ENCODE data around the gene HIGD2A. TPM values are rescaled to one million over a fixed set of nuclear protein-coding genes. Genes with fewer than 3 reads are reported as not detected.

HIGD2A gene
- total and polyA plus RNA-seq, 4 donors = 18.4 to 127 (median 67.8) TPM

DNA sequence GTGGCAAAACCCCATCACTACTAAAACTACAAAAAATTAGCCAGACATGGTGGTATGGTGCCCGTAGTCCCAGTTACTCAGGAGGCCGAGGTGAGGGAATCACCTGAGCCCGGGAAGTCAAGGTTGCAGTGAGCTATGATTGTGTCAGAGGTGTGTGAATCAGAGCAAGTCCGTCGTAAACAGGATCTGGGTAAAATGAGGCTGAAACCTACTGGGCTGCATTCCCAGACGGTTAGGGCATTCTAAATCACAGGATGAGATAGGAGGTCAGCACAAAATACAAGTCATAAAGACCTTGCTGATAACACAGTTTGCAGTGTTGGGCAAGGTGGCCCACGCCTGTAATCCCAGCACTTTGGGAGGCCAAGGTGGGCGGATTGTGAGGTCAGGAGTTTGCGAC, 29.7 kb downstream of the HIGD2A start:
- H3K9ac ChIP-seq (ENCODE audit: low read depth in 1 of 2, low read length in 2 of 2) = no peak overlapping the region
- H3K36me3 ChIP-seq (ENCODE audit: control insufficient read depth in 4 of 4, insufficient read depth in 3 of 4, low read depth in 1 of 4, low read length in 3 of 4) = no peaks in the 10 kb centered on the region
- H3K9me3 ChIP-seq (ENCODE audit: control insufficient read depth in 4 of 4, low read length in 3 of 4) = no peaks in the 10 kb centered on the region
- no peak overlapping the region for H3K27ac ChIP-seq (ENCODE audit: low read depth in 1 of 2, low read length in 2 of 2)
- H3K27me3 ChIP-seq (ENCODE audit: control insufficient read depth in 4 of 4, insufficient read depth in 4 of 4, low read length in 3 of 4) = peaks cover 0 to 1% (median 0%) of the 10 kb centered on the region in 4 donors
- TF ChIP-seq EGR1 (IDR thresholded peaks at IDR 0.05; ENCODE audit: low read depth in 2 of 2) = no peak
- TF ChIP-seq FOXA2 (IDR thresholded peaks at IDR 0.05) = no peak
- no peak for TF ChIP-seq SP1 (IDR thresholded peaks at IDR 0.05)
- TF ChIP-seq RXRA (IDR thresholded peaks at IDR 0.05) = no peak
- TF ChIP-seq, protein P1, sequence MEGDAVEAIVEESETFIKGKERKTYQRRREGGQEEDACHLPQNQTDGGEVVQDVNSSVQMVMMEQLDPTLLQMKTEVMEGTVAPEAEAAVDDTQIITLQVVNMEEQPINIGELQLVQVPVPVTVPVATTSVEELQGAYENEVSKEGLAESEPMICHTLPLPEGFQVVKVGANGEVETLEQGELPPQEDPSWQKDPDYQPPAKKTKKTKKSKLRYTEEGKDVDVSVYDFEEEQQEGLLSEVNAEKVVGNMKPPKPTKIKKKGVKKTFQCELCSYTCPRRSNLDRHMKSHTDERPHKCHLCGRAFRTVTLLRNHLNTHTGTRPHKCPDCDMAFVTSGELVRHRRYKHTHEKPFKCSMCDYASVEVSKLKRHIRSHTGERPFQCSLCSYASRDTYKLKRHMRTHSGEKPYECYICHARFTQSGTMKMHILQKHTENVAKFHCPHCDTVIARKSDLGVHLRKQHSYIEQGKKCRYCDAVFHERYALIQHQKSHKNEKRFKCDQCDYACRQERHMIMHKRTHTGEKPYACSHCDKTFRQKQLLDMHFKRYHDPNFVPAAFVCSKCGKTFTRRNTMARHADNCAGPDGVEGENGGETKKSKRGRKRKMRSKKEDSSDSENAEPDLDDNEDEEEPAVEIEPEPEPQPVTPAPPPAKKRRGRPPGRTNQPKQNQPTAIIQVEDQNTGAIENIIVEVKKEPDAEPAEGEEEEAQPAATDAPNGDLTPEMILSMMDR (IDR thresholded peaks at IDR 0.05; ENCODE audit: low read depth, low read length, missing input control) = no peak
- no peak for TF ChIP-seq FOXA1 (IDR thresholded peaks at IDR 0.05)
- TF ChIP-seq YY1 (IDR thresholded peaks at IDR 0.05) = no peak
- TF ChIP-seq, protein P2, sequence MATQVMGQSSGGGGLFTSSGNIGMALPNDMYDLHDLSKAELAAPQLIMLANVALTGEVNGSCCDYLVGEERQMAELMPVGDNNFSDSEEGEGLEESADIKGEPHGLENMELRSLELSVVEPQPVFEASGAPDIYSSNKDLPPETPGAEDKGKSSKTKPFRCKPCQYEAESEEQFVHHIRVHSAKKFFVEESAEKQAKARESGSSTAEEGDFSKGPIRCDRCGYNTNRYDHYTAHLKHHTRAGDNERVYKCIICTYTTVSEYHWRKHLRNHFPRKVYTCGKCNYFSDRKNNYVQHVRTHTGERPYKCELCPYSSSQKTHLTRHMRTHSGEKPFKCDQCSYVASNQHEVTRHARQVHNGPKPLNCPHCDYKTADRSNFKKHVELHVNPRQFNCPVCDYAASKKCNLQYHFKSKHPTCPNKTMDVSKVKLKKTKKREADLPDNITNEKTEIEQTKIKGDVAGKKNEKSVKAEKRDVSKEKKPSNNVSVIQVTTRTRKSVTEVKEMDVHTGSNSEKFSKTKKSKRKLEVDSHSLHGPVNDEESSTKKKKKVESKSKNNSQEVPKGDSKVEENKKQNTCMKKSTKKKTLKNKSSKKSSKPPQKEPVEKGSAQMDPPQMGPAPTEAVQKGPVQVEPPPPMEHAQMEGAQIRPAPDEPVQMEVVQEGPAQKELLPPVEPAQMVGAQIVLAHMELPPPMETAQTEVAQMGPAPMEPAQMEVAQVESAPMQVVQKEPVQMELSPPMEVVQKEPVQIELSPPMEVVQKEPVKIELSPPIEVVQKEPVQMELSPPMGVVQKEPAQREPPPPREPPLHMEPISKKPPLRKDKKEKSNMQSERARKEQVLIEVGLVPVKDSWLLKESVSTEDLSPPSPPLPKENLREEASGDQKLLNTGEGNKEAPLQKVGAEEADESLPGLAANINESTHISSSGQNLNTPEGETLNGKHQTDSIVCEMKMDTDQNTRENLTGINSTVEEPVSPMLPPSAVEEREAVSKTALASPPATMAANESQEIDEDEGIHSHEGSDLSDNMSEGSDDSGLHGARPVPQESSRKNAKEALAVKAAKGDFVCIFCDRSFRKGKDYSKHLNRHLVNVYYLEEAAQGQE (IDR thresholded peaks at IDR 0.05) = no peak
- TF ChIP-seq, protein P3, sequence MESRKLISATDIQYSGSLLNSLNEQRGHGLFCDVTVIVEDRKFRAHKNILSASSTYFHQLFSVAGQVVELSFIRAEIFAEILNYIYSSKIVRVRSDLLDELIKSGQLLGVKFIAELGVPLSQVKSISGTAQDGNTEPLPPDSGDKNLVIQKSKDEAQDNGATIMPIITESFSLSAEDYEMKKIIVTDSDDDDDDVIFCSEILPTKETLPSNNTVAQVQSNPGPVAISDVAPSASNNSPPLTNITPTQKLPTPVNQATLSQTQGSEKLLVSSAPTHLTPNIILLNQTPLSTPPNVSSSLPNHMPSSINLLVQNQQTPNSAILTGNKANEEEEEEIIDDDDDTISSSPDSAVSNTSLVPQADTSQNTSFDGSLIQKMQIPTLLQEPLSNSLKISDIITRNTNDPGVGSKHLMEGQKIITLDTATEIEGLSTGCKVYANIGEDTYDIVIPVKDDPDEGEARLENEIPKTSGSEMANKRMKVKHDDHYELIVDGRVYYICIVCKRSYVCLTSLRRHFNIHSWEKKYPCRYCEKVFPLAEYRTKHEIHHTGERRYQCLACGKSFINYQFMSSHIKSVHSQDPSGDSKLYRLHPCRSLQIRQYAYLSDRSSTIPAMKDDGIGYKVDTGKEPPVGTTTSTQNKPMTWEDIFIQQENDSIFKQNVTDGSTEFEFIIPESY (IDR thresholded peaks at IDR 0.05) = no peak
- TF ChIP-seq, protein P4, sequence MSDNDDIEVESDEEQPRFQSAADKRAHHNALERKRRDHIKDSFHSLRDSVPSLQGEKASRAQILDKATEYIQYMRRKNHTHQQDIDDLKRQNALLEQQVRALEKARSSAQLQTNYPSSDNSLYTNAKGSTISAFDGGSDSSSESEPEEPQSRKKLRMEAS (IDR thresholded peaks at IDR 0.05) = no peak
- TF ChIP-seq GABPA (IDR thresholded peaks at IDR 0.05 in 1 of 2, conservative IDR thresholded peaks at IDR 0.05 in 1 of 2) = no peak
- no peak for TF ChIP-seq HNF4A (conservative IDR thresholded peaks at IDR 0.05)
- TF ChIP-seq, protein P5, sequence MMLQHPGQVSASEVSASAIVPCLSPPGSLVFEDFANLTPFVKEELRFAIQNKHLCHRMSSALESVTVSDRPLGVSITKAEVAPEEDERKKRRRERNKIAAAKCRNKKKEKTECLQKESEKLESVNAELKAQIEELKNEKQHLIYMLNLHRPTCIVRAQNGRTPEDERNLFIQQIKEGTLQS (IDR thresholded peaks at IDR 0.05) = no peak
- TF ChIP-seq NR2F2 (IDR thresholded peaks at IDR 0.05) = no peak
- TF ChIP-seq RAD21 (IDR thresholded peaks at IDR 0.05) = no peak
- no peak for TF ChIP-seq TAF1 (conservative IDR thresholded peaks at IDR 0.05)
- TF ChIP-seq JUND (IDR thresholded peaks at IDR 0.05) = no peak
- H3K4me1 ChIP-seq (ENCODE audit: control insufficient read depth in 4 of 4, insufficient read depth in 4 of 4, low read length in 3 of 4) = peaks cover 4 to 19% (median 11%) of the 10 kb centered on the region in 4 donors
- no peak overlapping the region for H3K4me3 ChIP-seq (ENCODE audit: low read depth in 1 of 3, low read length in 3 of 3)
- WGBS = 73% methylated on average over 9 of the region's 9 CpGs
- no peak for DNase-seq (ENCODE audit: low spot score)

Data from liver (tissue), 9 donors.